ENCODE data around the gene STXBP6. TPM values are rescaled to one million over a fixed set of nuclear protein-coding genes. Genes with fewer than 3 reads are reported as not detected.
"Not testable (repeated sequence)": the region's sequence is repeated elsewhere in the genome, so short reads cannot be mapped to it uniquely, and the experiment has no call there.

STXBP6 gene
- total RNA-seq, 1 experiment from 2014 or later, result 6.4 TPM

DNA sequence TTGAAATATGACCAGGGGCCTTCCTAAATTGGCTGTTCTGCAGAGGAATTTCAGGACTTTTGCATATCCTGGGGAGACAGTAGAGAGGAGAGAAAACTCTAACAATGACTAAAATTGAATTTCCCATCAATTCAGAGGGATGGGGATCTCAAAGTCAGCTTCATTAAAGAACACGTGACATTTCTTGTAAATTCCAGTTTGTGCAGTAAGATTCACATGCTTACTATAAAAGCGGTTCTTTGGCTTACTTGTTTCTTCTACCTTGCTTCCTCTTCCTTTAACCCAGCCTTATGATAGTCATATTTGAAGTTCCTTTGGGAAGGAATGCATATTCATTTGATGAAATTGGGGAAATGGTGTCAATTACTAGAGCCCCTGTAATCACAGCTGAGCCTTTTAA, 272.3 kb downstream of the STXBP6 start:
- H3K9me3 ChIP-seq (replicated peaks), result no peaks in the 10 kb centered on the region
- H3K27me3 ChIP-seq (replicated peaks), result no peaks in the 10 kb centered on the region
- DNase-seq (ENCODE audit: low read depth in 1 of 2, low spot score in 2 of 2), result no peak
- H3K27ac ChIP-seq, result no peak overlapping the region
- no peaks in the 10 kb centered on the region for H3K4me1 ChIP-seq (replicated peaks)
- no peak overlapping the region for H3K4me3 ChIP-seq
- no peaks in the 10 kb centered on the region for H3K36me3 ChIP-seq

DNA sequence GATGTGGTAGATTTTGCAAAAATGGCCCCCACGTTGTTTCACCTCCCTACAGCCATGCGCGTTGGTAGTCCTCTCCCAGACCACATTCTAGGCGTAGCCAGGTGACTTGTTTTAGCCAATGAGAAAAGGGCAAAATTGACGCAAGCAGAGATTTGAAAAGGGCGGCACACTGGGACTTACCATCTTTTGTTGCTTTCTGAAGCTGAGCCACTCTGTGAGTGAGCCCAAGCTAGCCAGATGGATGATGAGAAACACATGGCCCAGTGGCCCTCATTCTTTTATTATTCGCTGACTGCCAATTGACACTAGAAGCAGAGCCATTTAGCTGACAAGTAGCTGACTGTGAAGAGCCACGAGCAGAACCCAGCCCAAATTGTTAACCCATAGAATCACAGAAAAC, 274.0 kb downstream of the STXBP6 start:
- Histone ChIP-seq H3K9me3 (replicated peaks) (no peaks in the 10 kb centered on the region), H3K4me3 (no peak overlapping the region), H3K27ac (no peak overlapping the region), H3K36me3 (no peaks in the 10 kb centered on the region), H3K27me3 (replicated peaks) (no peaks in the 10 kb centered on the region), H3K4me1 (replicated peaks) (no peaks in the 10 kb centered on the region)
- DNase-seq (ENCODE audit: low read depth in 1 of 2, low spot score in 2 of 2), result no peak

DNA sequence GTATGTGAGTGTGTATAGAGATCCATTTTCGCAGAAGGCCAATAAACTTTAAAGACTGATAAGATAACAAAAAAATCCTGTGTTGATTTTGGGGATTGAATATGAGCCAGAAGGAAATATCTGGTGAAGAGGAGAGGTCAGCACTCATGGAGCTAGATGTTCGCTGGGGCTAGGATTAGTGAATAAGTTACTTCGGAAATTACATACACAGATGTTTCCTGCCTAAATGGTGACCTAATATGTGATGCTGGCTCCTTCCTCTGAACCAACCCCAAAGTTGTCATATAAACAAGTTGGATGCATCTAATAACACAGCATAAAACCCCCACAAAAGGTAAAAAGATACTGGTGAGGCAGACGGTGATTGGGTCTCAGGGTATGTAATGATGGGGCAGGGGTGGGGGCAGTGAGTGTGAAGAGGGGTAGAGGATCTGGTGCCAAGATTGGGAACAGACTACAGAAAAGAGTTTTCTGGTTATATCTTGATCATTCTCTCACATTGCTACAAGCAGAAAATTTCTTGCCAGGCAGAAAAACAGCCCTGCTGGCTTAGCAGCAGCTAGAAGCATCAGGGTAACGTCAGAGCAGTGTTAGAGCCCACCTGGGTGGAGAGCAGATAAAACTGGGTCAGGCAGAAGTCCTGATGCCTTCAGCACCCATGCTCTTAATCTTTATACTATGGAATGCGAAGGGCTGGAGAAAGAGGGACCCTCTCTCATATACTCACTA, 275.6 kb downstream of the STXBP6 start:
- H3K4me3 ChIP-seq, result no peak overlapping the region
- H3K36me3 ChIP-seq, result no peaks in the 10 kb centered on the region
- no peaks in the 10 kb centered on the region for H3K4me1 ChIP-seq (replicated peaks)
- no peak for DNase-seq (ENCODE audit: low read depth in 1 of 2, low spot score in 2 of 2)
- H3K27ac ChIP-seq, result no peak overlapping the region
- H3K9me3 ChIP-seq (replicated peaks), result no peaks in the 10 kb centered on the region
- no peaks in the 10 kb centered on the region for H3K27me3 ChIP-seq (replicated peaks)

DNA sequence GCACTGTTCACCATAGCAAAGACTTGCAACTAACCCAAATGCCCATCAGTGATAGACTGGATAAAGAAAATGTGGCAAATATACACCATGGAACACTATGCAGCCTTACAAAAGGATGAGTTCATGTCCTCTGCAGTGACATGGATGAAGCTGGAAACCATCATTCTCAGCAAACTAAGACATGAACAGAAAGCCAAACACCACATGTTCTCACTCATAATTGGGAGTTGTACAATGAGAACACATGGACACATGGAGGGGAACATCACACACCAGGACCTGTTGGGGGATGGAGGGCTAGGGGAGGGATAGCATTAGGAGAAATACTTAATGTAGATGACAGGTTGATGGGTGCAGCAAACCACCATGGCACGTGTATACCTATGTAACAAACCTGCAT, 276.4 kb downstream of the STXBP6 start:
- H3K9me3 ChIP-seq (replicated peaks); DNase-seq (ENCODE audit: low read depth in 1 of 2, low spot score in 2 of 2); H3K4me1 ChIP-seq (replicated peaks); H3K36me3 ChIP-seq; H3K4me3 ChIP-seq; H3K27ac ChIP-seq; H3K27me3 ChIP-seq (replicated peaks): not testable (repeated sequence)

DNA sequence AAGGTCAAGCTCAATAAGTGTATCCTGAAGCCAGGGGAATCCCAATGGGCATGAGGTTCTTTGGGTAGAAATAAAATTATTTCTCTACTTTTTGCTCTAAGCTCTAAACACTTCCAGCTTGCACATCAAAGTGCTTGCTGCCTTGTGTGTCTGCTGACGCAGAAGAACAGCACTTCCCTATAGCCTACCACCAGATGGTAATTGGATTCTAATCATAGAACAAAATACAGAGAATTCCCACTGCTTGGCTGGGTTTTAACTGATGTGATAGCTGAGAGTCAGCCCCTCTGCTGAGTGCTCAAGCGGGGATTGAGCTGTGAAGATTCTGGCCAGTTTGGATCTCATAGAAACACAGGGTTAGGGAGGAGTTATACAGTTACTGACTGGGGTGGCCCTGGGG, 283.5 kb downstream of the STXBP6 start:
- Histone ChIP-seq H3K4me1 (replicated peaks) (no peaks in the 10 kb centered on the region), H3K27me3 (replicated peaks) (no peaks in the 10 kb centered on the region), H3K9me3 (replicated peaks) (no peaks in the 10 kb centered on the region), H3K36me3 (no peaks in the 10 kb centered on the region), H3K27ac (no peak overlapping the region), H3K4me3 (no peak overlapping the region)
- DNase-seq (ENCODE audit: low read depth in 1 of 2, low spot score in 2 of 2), result no peak

DNA sequence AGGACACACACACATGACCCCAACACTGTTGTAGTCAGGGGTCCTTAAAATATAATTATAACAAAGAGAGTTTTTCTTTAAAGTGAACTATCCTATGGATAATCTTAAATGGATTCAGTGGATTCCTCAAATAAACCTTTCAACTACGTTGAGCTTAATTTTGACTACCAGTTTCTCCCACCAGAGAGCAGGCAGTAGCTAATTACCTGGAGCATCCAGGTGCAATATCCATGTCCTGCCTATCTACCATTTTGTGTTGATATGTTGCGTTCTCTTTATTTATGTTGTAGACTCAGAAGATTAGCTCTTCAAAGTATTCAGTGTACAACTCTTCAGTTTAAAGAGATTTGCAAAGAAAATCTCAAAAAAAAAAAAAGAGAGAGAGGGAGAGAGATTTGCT, 288.8 kb downstream of the STXBP6 start:
- no peaks in the 10 kb centered on the region for H3K27me3 ChIP-seq (replicated peaks)
- no peaks in the 10 kb centered on the region for H3K9me3 ChIP-seq (replicated peaks)
- H3K4me1 ChIP-seq (replicated peaks), result no peaks in the 10 kb centered on the region
- no peaks in the 10 kb centered on the region for H3K36me3 ChIP-seq
- no peak overlapping the region for H3K4me3 ChIP-seq
- H3K27ac ChIP-seq, result no peak overlapping the region
- no peak for DNase-seq (ENCODE audit: low read depth in 1 of 2, low spot score in 2 of 2)
